Measurements from ENCODE around the gene ADAT1. TPM values are rescaled to one million over a fixed set of nuclear protein-coding genes. Genes with fewer than 3 reads are reported as not detected.

ADAT1 gene
- total and polyA plus RNA-seq, 5 experiments from 2014 or later, result 35.0 to 69.6 (median 41.5) TPM

DNA sequence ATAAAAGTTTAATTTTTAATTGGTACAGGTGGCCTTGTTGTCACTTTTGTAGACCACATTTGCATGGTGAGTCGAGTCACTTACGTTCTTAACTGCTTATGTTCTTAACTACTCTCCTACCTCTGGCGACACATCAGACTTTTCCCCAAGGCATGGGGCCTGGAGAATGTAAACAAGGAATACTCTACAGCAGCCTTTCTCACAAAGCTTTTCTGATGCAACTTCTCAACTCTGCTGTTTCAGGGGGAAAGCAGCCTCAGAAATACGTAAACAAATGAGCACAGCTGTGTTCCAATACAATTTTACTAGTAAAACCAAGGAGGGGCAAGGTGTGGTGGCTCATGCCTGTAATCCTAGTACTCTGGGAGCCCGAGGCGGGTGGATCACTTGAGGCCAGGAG, 17.5 kb upstream of the ADAT1 start:
- POLR2A ChIA-PET, result interaction anchor here (0.6 kb wide), 1 partner anchor 23 kb away, joined by 4 read pairs; no protein-coding TSS in a partner anchor
- Mint-ChIP-seq H3K4me1 (peaks cover 20 to 56% (median 39%) of the 10 kb centered on the region in 4 donors), H3K36me3 (peaks cover 4 to 95% (median 25%) of the 10 kb centered on the region in 3 donors), H3K27me3 (no peaks in the 10 kb centered on the region), H3K27ac (peak overlapping the region in 4 of 10 donors; percentile 9 to 81 (median 20)), H3K9me3 (no peaks in the 10 kb centered on the region), H3K4me3 (no peak overlapping the region)
- DNase-seq, result no peak
- no peak for ATAC-seq

DNA sequence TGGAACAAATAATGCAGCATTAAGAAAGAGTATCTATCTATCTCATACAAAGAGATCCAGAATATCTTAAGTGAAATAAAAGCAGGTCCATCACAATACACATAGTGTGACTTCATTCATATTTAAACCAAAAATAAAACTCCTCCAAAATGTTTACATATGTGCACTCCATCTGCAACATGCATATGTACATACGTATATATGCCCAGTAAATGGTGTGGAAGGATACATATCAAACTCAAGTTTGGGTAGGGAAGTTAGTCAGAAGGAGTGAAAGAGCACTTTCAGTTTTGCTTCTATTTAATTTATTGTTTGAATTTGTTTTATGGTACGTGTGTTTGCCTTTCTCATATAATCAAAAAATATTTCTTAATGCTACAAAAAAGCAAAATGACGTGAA, 12.0 kb upstream of the ADAT1 start:
- Mint-ChIP-seq H3K27me3 (no peaks in the 10 kb centered on the region), H3K9me3 (no peaks in the 10 kb centered on the region), H3K27ac (no peak overlapping the region), H3K4me3 (no peak overlapping the region), H3K36me3 (peaks cover 0 to 96% (median 33%) of the 10 kb centered on the region in 3 donors), H3K4me1 (peaks cover 0 to 12% (median 6%) of the 10 kb centered on the region in 4 donors)
- POLR2A ChIA-PET, result interaction anchor here (0.7 kb wide), 1 partner anchor 13 kb away, joined by 3 read pairs; the partner anchor contains the start of genes KARS1 and TERF2IP
- DNase-seq, result no peak
- ATAC-seq, result no peak

DNA sequence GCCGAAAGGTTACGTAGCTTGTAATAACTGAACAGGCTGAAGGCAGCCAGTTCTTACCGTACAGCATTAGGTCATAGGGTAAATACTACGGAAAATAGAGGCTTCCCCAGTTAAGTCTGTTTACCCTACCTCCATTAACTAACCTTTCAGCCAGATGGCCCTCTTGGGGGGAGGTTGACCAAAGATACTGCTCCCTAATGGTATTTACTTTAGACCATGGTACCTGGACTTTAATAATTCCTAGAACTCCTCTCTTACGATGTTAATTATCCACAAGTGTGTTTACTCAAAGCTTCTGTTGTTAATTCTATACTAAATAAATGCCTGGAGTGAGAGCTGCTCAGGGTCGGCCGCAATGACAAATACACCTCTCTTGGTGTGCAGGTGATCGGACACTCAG, 9.8 kb upstream of the ADAT1 start:
- peaks cover 4 to 96% (median 42%) of the 10 kb centered on the region in 3 donors for H3K36me3 Mint-ChIP-seq
- no peak overlapping the region for H3K27ac Mint-ChIP-seq
- ATAC-seq (no peak), DNase-seq (no peak)
- POLR2A ChIA-PET, result no interaction called here
- H3K9me3 Mint-ChIP-seq, result no peaks in the 10 kb centered on the region
- no peaks in the 10 kb centered on the region for H3K27me3 Mint-ChIP-seq
- no peak overlapping the region for H3K4me3 Mint-ChIP-seq
- H3K4me1 Mint-ChIP-seq, result peaks cover 11 to 21% (median 16%) of the 10 kb centered on the region in 4 donors

DNA sequence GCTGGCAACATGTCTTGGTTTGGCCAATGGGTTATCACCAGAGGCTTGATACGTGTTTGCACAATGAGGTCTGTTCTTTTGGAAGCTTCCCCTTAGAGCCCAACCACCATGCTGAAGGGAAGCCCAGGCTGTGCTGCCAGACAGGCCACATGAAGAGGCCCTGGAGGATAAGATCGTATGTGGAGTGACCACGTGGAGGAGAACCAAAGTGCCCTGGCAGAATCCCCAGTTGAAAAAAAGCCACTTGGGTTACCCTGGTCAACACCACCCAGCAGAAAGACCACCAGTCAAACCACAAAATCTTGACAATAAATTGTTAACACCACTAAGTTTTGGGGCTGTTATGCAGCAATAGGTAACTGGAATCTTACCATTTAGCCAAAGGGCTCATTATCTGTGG, 7.0 kb upstream of the ADAT1 start:
- Mint-ChIP-seq H3K27me3 (no peaks in the 10 kb centered on the region), H3K4me3 (no peak overlapping the region), H3K27ac (peak overlapping the region in 2 of 10 donors; percentile 8 to 60), H3K9me3 (no peaks in the 10 kb centered on the region), H3K36me3 (peaks cover 4 to 90% (median 41%) of the 10 kb centered on the region in 3 donors), H3K4me1 (peaks cover 20 to 32% (median 27%) of the 10 kb centered on the region in 4 donors)
- ATAC-seq (no peak), DNase-seq (no peak)
- POLR2A ChIA-PET, result interaction anchor here (1.0 to 2.5 kb wide), 3 partner anchors 17 to 65 kb away, joined by 3 to 11 read pairs (median 10); partner anchors contain the start of genes KARS1 and TERF2IP

- Mint-ChIP-seq H3K4me1 (peaks cover 22 to 37% (median 27%) of the 10 kb centered on the region in 4 donors), H3K36me3 (peaks cover 4 to 83% (median 38%) of the 10 kb centered on the region in 3 donors), H3K27ac (peak overlapping the region in 9 of 10 donors; percentile 22 to 90 (median 59)), H3K9me3 (no peaks in the 10 kb centered on the region), H3K4me3 (peak overlapping the region in 1 of 10 donors; percentile 16), H3K27me3 (no peaks in the 10 kb centered on the region)
- POLR2A ChIA-PET, result interaction anchor here (2.5 kb wide), 1 partner anchor 18 kb away, joined by 11 read pairs; the partner anchor contains the start of genes KARS1 and TERF2IP
- ATAC-seq (no peak), DNase-seq (no peak)
Observed at GRCh38 chr16:75629132-75629531, 6.1 kb upstream of the ADAT1 start.

DNA sequence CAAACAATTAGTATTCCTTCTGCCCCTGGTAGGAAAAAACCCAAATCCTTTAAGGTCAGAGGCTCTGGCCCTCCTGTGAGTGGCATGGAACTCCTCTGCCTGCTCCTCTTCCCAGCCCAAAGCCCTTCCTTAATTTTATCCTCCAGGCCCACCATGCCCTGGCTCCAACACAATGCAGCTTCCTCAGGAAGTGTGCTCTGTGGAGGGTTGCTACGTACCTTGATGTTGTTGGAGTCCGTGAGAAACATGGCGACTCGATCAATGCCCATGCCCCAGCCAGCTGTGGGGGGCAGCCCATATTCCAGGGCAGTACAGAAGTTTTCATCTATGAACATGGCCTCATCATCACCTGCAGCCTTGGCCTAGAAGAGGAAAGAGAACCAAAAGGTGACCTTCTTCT, 5.3 kb upstream of the ADAT1 start:
- no peaks in the 10 kb centered on the region for H3K27me3 Mint-ChIP-seq
- peak overlapping the region; percentile 57 to 91 (median 76) for H3K27ac Mint-ChIP-seq
- H3K4me1 Mint-ChIP-seq, result peaks cover 20 to 39% (median 28%) of the 10 kb centered on the region in 4 donors
- POLR2A ChIA-PET, result interaction anchor here (1.3 to 2.5 kb wide), 2 partner anchors 13 to 19 kb away, joined by 3 to 11 read pairs; partner anchors contain the start of genes KARS1 and TERF2IP
- H3K36me3 Mint-ChIP-seq, result peaks cover 4 to 75% (median 32%) of the 10 kb centered on the region in 3 donors
- peak overlapping the region in 3 of 10 donors; percentile 15 to 54 (median 20) for H3K4me3 Mint-ChIP-seq
- ATAC-seq (no peak), DNase-seq (no peak)
- no peaks in the 10 kb centered on the region for H3K9me3 Mint-ChIP-seq

DNA sequence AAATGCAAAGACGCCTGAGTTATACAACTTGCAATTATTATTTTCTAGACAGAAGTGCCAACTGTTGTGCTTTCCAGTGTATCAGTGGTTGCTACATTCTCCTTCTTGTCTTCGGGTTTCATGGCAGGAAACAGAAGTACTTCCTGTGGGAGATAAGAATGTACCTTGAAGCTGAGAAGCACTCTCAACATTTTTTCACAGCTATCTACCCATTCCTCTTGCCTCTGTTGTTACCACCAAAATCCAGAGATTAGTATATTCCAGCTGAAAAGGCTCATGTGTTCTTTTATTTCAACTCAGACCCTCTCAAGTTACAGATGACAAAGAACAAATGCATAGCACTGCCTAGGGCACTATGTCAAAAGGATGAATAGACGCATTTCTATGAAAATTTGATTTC, 4.8 kb upstream of the ADAT1 start:
- DNase-seq, result no peak
- Mint-ChIP-seq H3K27me3 (no peaks in the 10 kb centered on the region), H3K4me1 (peaks cover 20 to 39% (median 31%) of the 10 kb centered on the region in 4 donors), H3K9me3 (no peaks in the 10 kb centered on the region), H3K36me3 (peaks cover 4 to 70% (median 32%) of the 10 kb centered on the region in 3 donors), H3K4me3 (peak overlapping the region in 7 of 10 donors; percentile 0 to 45 (median 13)), H3K27ac (peak overlapping the region; percentile 57 to 91 (median 76))
- POLR2A ChIA-PET, result interaction anchor here (1.3 to 2.5 kb wide), 2 partner anchors 14 to 19 kb away, joined by 3 to 11 read pairs; partner anchors contain the start of genes KARS1 and TERF2IP
- no peak for ATAC-seq

- Mint-ChIP-seq H3K9me3 (no peaks in the 10 kb centered on the region), H3K4me1 (peaks cover 22 to 47% (median 39%) of the 10 kb centered on the region in 4 donors), H3K36me3 (peaks cover 4 to 60% (median 28%) of the 10 kb centered on the region in 3 donors), H3K4me3 (peak overlapping the region in 6 of 10 donors; percentile 0 to 46 (median 14)), H3K27me3 (no peaks in the 10 kb centered on the region), H3K27ac (peak overlapping the region; percentile 45 to 89 (median 76))
- POLR2A ChIA-PET, result interaction anchor here (1.5 kb wide), 1 partner anchor 21 kb away, joined by 3 read pairs; the partner anchor contains the start of genes KARS1 and TERF2IP
- no peak for ATAC-seq
- no peak for DNase-seq
Observed at GRCh38 chr16:75626806-75627205, 3.7 kb upstream of the ADAT1 start.

- peaks cover 4 to 57% (median 22%) of the 10 kb centered on the region in 3 donors for H3K36me3 Mint-ChIP-seq
- no peaks in the 10 kb centered on the region for H3K27me3 Mint-ChIP-seq
- H3K4me3 Mint-ChIP-seq, result peak overlapping the region in 8 of 10 donors; percentile 13 to 70 (median 50)
- POLR2A ChIA-PET, result interaction anchor here (0.6 kb wide), 1 partner anchor 11 kb away, joined by 3 read pairs; no protein-coding TSS in a partner anchor
- DNase-seq, result no peak
- H3K9me3 Mint-ChIP-seq, result no peaks in the 10 kb centered on the region
- H3K27ac Mint-ChIP-seq, result peak overlapping the region in 9 of 10 donors; percentile 2 to 94 (median 66)
- peaks cover 35 to 66% (median 58%) of the 10 kb centered on the region in 4 donors for H3K4me1 Mint-ChIP-seq
- no peak for ATAC-seq
Observed at GRCh38 chr16:75624921-75625334, 1.8 kb upstream of the ADAT1 start.

GRCh38 chr16:75621170-75621477, 2.0 kb downstream of the ADAT1 start:
- Mint-ChIP-seq H3K4me3 (peak overlapping the region in 8 of 10 donors; percentile 64 to 99 (median 96)), H3K9me3 (no peaks in the 10 kb centered on the region), H3K4me1 (peaks cover 21 to 54% (median 42%) of the 10 kb centered on the region in 4 donors), H3K36me3 (peaks cover 4 to 52% (median 8%) of the 10 kb centered on the region in 3 donors), H3K27ac (peak overlapping the region in 9 of 10 donors; percentile 52 to 99 (median 96)), H3K27me3 (no peaks in the 10 kb centered on the region)
- ATAC-seq (no peak), DNase-seq (peak in 1 of 10 donors; percentile 27)
- POLR2A ChIA-PET, result interaction anchor here (1.3 to 4.2 kb wide), 4 partner anchors 27 to 187 kb away, joined by 4 to 119 read pairs (median 27); partner anchors contain the start of genes CFDP1, GABARAPL2, KARS1 and TERF2IP

- ATAC-seq (no peak), DNase-seq (peak in 1 of 10 donors; percentile 52)
- Mint-ChIP-seq H3K9me3 (no peaks in the 10 kb centered on the region), H3K4me3 (peak overlapping the region in 9 of 10 donors; percentile 10 to 99 (median 68)), H3K4me1 (peaks cover 19 to 57% (median 41%) of the 10 kb centered on the region in 4 donors), H3K36me3 (peaks cover 4 to 54% (median 9%) of the 10 kb centered on the region in 3 donors), H3K27me3 (no peaks in the 10 kb centered on the region), H3K27ac (peak overlapping the region; percentile 52 to 99 (median 94))
- POLR2A ChIA-PET, result interaction anchor here (2.8 to 4.2 kb wide), 2 partner anchors 28 to 104 kb away, joined by 22 to 119 read pairs; partner anchors contain the start of genes KARS1 and TERF2IP
Observed at GRCh38 chr16:75620326-75621169, 2.5 kb downstream of the ADAT1 start.

DNA sequence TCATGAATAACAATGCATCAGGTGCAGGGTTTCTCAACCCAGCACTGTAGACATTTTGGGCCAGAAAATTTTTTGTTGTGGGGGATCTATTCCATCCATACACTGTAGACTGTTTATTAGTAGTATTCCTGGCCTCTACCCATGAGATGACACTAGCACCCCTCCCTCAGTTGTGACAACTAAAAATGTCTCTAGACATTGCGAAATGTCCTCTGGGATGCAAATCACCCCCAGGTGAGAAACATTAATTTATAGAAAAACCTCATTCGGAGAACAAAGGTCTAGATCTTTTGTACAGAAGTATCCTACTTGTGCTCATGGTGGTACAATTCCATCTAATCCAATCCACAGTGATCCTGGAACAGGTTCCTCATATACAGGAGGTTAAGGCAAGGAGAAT, 4.3 kb downstream of the ADAT1 start:
- peaks cover 4 to 68% (median 17%) of the 10 kb centered on the region in 3 donors for H3K36me3 Mint-ChIP-seq
- peak overlapping the region in 3 of 10 donors; percentile 18 to 77 (median 66) for H3K27ac Mint-ChIP-seq
- POLR2A ChIA-PET, result interaction anchor here (0.7 kb wide), 1 partner anchor 68 kb away, joined by 5 read pairs; no protein-coding TSS in a partner anchor
- peaks cover 17 to 59% (median 38%) of the 10 kb centered on the region in 4 donors for H3K4me1 Mint-ChIP-seq
- no peak for DNase-seq
- H3K9me3 Mint-ChIP-seq, result no peaks in the 10 kb centered on the region
- no peak for ATAC-seq
- H3K27me3 Mint-ChIP-seq, result no peaks in the 10 kb centered on the region
- no peak overlapping the region for H3K4me3 Mint-ChIP-seq
